Natural killer cell treated with Interleukin-12 subunit alpha and Interleukin-12 subunit beta and Interleukin-15 and Interleukin-18, amount 100 ng/mL, for 72 hours (primary cell): ENCODE data around the gene POU2F2. TPM values are rescaled to one million over a fixed set of nuclear protein-coding genes. Genes with fewer than 3 reads are reported as not detected.
A peak's percentile ranks its signal among the peaks of the same experiment; 100 is the strongest.

Experiments
- ATAC-seq, 2 donors: fragments of 150-1000 bp; cut with Tn5 transposase in 1 of 2; sonication (Bioruptor Pico), chemical (Tn5 transposase) in 1 of 2; 2 replicates each; pipeline ENCODE4 v1.10.0; 2021
- DNase-seq: peaks from one replicate; pipeline ENCODE4 v3.0.0; 2022; ENCODE audit warnings: low spot score
- H3K27ac Mint-ChIP-seq, 2 donors: 1 replicate in 1 of 2; 2 replicates in 1 of 2; pipeline ENCODE4 v1.8.0; 2022; ENCODE audit warnings: mixed read lengths in 2 of 2, mild to moderate bottlenecking in 1 of 2, moderate library complexity in 1 of 2
- H3K27me3 Mint-ChIP-seq, 2 donors: 1 replicate in 1 of 2; 2 replicates in 1 of 2; pipeline ENCODE4 v1.8.0; 2022; ENCODE audit warnings: mixed read lengths in 2 of 2
- H3K36me3 Mint-ChIP-seq: one replicate; pipeline ENCODE4 v1.8.0; 2022; ENCODE audit warnings: mixed read lengths
- H3K4me1 Mint-ChIP-seq, 2 donors: 1 replicate in 1 of 2; 2 replicates in 1 of 2; pipeline ENCODE4 v1.8.0; 2022; ENCODE audit warnings: low read depth in 2 of 2, mixed read lengths in 2 of 2, mild to moderate bottlenecking in 1 of 2
- H3K4me3 Mint-ChIP-seq: one replicate; pipeline ENCODE4 v1.8.0; 2022; ENCODE audit warnings: mixed read lengths
- H3K9me3 Mint-ChIP-seq: 2 replicates; pipeline ENCODE4 v1.8.0; 2022; ENCODE audit warnings: mixed read lengths
- total RNA-seq, 2 donors: library from RNA; stranded (reverse); gene quantifications; one replicate each; pipeline ENCODE4 v1.2.3, GENCODE V29; 2022

Gene POU2F2
- total RNA-seq, 2 donors from 2014 or later, result 21.6 to 30.5 TPM

- DNase-seq (no peak), ATAC-seq (no peak)
- no peak overlapping the region for H3K27ac Mint-ChIP-seq
- peaks cover 7 to 8% of the 10 kb centered on the region in 2 donors for H3K4me1 Mint-ChIP-seq
- no peaks in the 10 kb centered on the region for H3K9me3 Mint-ChIP-seq
- H3K36me3 Mint-ChIP-seq, result no peaks in the 10 kb centered on the region
- no peaks in the 10 kb centered on the region for H3K27me3 Mint-ChIP-seq
- H3K4me3 Mint-ChIP-seq, result no peak overlapping the region
These were observed 36.0 kb upstream of the POU2F2 start for GRCh38 chr19:42168206-42168605.

DNA sequence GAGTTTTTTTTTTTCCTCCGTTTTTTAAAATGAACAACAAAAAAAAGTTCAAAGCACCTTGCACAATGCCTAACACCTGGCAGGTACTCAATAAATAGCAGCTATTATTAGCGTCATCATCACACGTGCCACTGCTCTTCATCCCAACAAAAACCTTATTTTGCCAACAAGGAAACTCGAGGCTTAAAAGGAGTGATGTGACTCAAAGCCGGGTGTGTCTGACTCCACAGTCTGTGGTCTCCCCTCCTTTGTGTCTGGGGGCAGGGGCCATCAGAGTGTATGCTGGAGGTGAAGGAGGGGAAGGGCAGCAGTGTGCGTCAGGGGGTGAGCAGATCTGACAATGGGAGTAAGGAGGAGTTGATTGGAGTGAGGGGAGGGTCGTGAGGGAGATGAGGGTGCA is 34.1 kb upstream of the POU2F2 start:
- Mint-ChIP-seq H3K4me1 (peaks cover 15 to 17% of the 10 kb centered on the region in 2 donors), H3K4me3 (no peak overlapping the region), H3K27ac (no peak overlapping the region), H3K27me3 (peaks cover under 1% of the 10 kb centered on the region in 2 donors), H3K9me3 (no peaks in the 10 kb centered on the region), H3K36me3 (no peaks in the 10 kb centered on the region)
- ATAC-seq, result no peak
- no peak for DNase-seq

DNA sequence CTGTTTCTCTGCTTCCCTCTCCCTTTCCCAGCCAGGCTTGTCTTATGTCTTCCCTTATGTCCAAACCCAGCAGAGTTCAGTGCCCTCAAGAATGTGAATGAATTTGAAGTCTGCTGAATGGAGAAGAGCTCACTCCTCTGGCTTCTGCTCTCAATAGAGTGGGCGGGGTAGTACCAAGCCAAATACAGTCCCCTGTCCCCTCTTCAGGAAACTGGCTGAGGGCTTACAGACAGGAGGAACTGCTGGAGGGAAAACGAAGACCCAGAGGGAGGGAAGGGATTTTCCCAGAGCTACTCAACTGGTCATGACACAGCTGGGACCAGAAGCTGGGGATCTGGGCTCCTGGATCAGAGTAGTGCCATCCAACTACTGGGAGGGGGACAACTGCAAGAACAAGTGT is 32.9 kb upstream of the POU2F2 start:
- Mint-ChIP-seq H3K27ac (no peak overlapping the region), H3K36me3 (no peaks in the 10 kb centered on the region), H3K4me1 (peaks cover 26 to 27% of the 10 kb centered on the region in 2 donors), H3K4me3 (no peak overlapping the region), H3K27me3 (peaks cover 7 to 9% of the 10 kb centered on the region in 2 donors), H3K9me3 (no peaks in the 10 kb centered on the region)
- DNase-seq, result peak; percentile 29
- no peak for ATAC-seq

DNA sequence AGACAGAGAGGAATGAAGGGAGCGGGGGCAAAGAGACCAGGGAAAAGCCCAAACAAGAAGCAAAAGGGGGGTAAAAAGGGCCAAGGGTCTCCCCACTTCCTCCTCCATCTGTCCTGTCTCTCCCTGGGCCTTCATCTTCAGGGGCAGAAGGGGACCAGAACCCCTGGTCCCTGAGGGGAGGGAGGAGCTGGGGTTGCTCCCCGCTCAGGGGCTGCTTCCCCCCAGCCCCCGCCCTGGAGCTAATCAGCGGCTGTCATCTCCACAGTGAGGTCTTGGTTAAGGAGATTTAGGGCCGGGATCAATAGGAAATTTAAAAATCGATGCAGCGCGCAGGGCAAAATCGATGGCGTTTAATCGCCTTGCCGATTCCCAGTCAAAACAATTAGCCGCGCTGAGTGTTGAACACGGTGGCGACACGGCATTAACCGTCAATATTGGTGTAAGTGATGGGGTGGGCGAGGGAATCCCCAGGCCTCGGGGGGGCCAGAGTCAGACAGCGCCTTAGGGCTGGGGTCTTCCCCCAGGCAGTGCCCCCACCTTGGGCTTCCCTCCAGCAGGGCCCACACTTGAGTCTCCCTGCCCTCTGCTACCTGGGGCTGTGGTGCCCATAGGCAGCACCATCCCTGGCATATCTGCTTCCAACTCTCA is 29.5 kb upstream of the POU2F2 start:
- no peak overlapping the region for H3K27ac Mint-ChIP-seq
- ATAC-seq (no peak), DNase-seq (no peak)
- peaks cover 9 to 12% of the 10 kb centered on the region in 2 donors for H3K27me3 Mint-ChIP-seq
- H3K4me3 Mint-ChIP-seq, result no peak overlapping the region
- peaks cover 41 to 43% of the 10 kb centered on the region in 2 donors for H3K4me1 Mint-ChIP-seq
- no peaks in the 10 kb centered on the region for H3K36me3 Mint-ChIP-seq
- H3K9me3 Mint-ChIP-seq, result no peaks in the 10 kb centered on the region

DNA sequence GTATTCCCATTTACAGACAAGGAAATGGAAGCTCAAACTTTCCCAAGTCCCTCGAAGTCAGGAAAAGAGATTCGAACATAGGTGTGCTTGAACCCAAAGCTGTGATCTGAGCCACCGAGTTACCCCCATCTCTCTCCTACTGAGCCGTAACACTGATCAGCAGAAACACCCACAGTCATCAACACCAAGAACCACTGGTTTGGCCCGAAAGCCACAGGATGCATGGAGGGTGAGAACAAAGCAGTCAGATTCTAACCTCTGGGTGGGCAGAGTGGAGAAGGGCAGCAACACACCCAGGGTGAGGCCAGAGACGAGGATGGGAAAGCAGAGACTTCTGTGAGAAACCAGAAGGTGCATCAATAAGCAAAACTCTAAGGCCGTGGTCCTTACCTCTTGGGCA is 27.7 kb upstream of the POU2F2 start:
- peak; percentile 80 to 91 for ATAC-seq
- peaks cover 9 to 16% of the 10 kb centered on the region in 2 donors for H3K27me3 Mint-ChIP-seq
- no peak for DNase-seq
- H3K9me3 Mint-ChIP-seq, result no peaks in the 10 kb centered on the region
- H3K27ac Mint-ChIP-seq, result no peak overlapping the region
- H3K4me3 Mint-ChIP-seq, result peak overlapping the region; percentile 68
- peaks cover 39 to 40% of the 10 kb centered on the region in 2 donors for H3K4me1 Mint-ChIP-seq
- H3K36me3 Mint-ChIP-seq, result no peaks in the 10 kb centered on the region

DNA sequence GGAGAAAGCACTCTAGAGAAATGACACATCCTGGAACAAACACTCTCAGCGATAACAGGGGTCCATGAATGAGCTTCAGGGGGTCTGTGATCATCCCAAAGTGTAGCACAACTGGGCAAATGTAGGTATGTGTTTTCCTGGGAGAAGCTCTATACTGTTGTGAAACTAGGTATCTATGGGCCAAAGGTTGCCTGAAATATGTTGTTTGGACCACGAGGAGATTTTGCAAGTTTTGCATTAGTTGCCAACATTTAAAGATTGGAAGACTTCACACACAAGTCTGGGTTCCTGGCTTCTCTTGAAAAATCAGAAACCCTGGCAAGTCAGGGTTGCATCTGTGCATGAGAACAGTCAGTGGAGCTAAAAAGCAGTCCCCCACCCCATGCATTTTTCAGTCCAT is 26.7 kb upstream of the POU2F2 start:
- Mint-ChIP-seq H3K4me3 (no peak overlapping the region), H3K36me3 (no peaks in the 10 kb centered on the region), H3K27me3 (peaks cover 9 to 21% of the 10 kb centered on the region in 2 donors), H3K4me1 (peaks cover 46 to 49% of the 10 kb centered on the region in 2 donors), H3K9me3 (no peaks in the 10 kb centered on the region), H3K27ac (no peak overlapping the region)
- DNase-seq (no peak), ATAC-seq (no peak)

DNA sequence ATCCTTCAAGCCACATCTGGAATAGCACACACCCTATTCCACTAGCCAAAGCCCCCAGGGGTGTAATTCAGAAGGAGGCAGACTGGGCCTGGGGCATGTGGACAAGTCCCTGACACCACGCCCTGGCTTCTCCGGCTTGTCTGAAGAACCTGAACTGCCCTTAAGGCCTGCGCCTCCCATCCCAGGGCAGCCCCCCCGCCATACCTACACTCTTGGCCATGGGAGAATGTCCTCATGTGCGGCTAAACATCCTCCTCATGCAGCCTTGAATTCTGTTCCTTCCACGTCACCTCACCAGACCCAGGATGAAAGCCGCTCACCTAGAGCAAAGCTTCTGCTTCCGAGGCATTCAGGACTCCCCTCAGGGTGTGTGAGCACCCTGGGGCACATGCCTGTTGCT is 24.3 kb upstream of the POU2F2 start:
- peaks cover 9 to 25% of the 10 kb centered on the region in 2 donors for H3K27me3 Mint-ChIP-seq
- no peaks in the 10 kb centered on the region for H3K9me3 Mint-ChIP-seq
- no peak for ATAC-seq
- no peak overlapping the region for H3K4me3 Mint-ChIP-seq
- H3K36me3 Mint-ChIP-seq, result no peaks in the 10 kb centered on the region
- peaks cover 43 to 44% of the 10 kb centered on the region in 2 donors for H3K4me1 Mint-ChIP-seq
- no peak overlapping the region for H3K27ac Mint-ChIP-seq
- DNase-seq, result no peak

- H3K36me3 Mint-ChIP-seq, result no peaks in the 10 kb centered on the region
- peaks cover 3 to 20% of the 10 kb centered on the region in 2 donors for H3K27me3 Mint-ChIP-seq
- no peak for ATAC-seq
- H3K4me1 Mint-ChIP-seq, result peaks cover 36 to 37% of the 10 kb centered on the region in 2 donors
- H3K27ac Mint-ChIP-seq, result no peak overlapping the region
- H3K9me3 Mint-ChIP-seq, result no peaks in the 10 kb centered on the region
- H3K4me3 Mint-ChIP-seq, result no peak overlapping the region
- DNase-seq, result no peak
These were observed 23.6 kb upstream of the POU2F2 start for GRCh38 chr19:42155796-42156195.

DNA sequence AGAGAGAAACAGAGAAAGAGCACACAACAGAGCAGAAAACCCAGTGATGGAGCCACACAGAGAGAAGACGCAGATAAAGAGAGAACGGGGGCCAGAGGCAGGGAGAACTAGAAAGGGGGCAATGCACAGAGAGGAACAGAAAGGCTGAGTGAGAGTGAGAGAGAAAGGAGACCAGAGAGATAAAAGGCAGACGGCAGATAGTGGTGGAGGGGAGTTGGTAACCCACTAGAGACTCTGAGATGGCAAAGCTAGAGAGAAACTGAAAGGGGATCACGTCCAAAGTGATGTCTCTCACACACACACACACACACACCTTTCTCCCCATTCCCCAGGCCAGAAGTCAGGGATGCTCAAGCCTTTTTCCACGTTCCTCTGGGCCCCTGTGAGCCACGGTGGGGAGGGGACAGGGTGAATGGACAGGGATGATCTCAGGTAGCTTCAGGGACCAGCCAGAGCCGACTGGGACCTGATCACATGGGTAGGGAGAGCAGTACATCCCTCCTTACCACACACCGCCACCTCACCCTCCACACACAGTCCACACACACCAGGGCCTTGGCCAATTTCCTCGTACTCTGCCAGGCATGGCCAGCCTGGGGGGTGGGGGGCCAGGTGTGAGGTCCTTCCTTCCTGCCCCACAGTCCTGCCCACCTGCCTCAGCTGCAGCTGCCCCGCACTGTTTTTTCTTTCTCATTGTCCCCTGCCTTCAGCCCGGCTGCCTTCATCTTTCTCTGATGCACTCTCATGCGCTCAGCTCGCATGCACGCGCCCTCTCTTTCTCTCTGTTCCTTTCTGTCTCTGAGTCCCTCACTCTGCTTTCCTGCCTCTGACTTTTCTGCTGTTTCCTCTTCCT is 22.5 kb upstream of the POU2F2 start:
- ATAC-seq, result peak; percentile 45 to 72
- Mint-ChIP-seq H3K4me3 (peak overlapping the region; percentile 30), H3K4me1 (peaks cover 25 to 27% of the 10 kb centered on the region in 2 donors)

GRCh38 chr19:42153672-42154433 is 21.6 kb upstream of the POU2F2 start:
- Mint-ChIP-seq H3K27ac (peak overlapping the region in 1 of 2 donors; percentile 19), H3K9me3 (no peaks in the 10 kb centered on the region), H3K27me3 (peaks cover 10 to 22% of the 10 kb centered on the region in 2 donors), H3K36me3 (no peaks in the 10 kb centered on the region), H3K4me1 (peaks cover 24 to 29% of the 10 kb centered on the region in 2 donors), H3K4me3 (peak overlapping the region; percentile 1)
- ATAC-seq, result no peak
- DNase-seq, result no peak

More for the DNA sequence above, 22.5 kb upstream of the POU2F2 start:
- Mint-ChIP-seq H3K9me3 (no peaks in the 10 kb centered on the region), H3K36me3 (no peaks in the 10 kb centered on the region), H3K27ac (peak overlapping the region in 1 of 2 donors; percentile 19), H3K27me3 (peaks cover 1 to 19% of the 10 kb centered on the region in 2 donors)
- DNase-seq, result no peak

DNA sequence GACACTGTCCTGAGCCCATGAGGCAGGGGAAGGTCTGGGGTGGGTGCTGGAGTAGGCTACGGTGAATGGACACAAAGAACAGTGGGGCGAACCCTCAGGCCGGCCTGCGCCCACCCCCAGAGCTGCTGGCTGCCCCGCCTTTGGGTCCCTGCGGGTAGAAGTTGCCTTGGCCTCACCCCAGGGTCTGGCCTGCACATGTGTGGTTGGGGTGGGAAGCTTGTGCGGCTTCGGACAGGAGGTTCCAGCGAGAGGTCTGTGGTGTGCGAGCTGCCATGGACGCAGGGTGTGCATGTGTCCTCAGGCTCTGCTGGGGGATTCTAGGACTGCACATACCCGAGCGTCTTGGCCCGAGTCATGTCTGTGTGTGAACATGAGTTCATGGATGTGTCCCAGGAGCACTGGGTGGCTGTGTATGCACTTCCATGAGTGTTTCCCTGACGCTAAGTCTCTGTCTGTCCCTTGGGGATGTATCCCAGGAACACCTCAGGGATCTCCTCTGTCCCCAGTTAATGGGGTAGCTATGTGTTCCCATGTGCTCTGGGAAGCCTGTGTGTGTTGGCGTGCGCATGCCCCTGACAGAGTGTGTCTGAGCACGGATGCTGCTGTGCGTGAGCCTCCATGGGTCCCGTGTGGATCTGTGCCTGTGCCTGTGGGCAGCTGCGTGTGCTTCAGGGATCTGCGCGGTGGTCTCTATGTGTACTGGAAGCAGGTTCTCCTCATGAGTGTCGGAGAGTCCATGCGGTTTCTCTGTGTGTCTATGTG is 20.8 kb upstream of the POU2F2 start:
- DNase-seq, result no peak
- ATAC-seq, result no peak
- H3K4me1 Mint-ChIP-seq, result peaks cover 21 to 23% of the 10 kb centered on the region in 2 donors

DNA sequence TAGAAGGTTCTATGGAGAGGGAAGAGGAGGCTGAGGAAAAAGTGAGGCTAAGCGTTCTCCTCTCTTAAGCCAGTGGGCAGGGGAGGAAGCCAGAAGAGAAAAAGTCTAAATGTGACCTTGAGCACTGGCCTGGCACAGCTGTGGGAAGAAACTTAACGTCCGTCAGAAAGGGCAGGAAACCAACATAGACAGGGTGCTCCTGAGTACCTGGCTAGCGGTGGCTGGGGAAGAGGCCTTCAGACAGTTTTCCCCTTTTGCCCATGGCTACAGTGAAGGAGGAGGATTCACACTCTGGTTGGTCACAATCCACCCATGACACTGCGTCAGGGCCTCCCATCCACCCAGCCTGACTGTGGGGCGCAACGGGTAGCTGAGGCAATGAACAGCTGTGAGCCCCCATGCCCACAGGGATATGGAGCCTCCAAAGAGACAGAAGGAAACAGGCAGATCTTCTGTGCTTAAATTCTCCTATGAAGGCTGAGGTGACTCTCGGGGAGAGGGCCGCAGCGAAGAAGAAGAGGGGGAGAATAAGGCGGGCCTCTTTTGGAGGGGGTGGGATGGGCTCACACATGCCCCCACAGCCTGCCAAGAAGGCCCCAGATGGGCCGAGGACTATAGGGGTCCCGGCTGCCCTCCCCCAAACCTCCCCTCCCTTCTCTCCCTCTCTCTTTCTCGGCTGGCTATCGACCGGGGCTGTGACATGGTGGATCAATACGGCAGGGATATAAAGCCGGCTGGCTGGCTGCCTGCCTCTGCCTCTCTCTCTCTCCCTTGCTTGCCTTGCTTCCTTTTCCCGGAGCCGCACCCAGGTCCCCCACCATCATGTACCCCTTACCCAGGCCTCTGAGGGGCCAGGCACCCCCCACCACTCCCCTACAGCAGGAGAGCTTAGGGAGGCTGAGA is 19.8 kb upstream of the POU2F2 start:
- Mint-ChIP-seq H3K27me3 (peaks cover 11 to 19% of the 10 kb centered on the region in 2 donors), H3K4me1 (peaks cover 18 to 23% of the 10 kb centered on the region in 2 donors), H3K9me3 (no peaks in the 10 kb centered on the region), H3K27ac (no peak overlapping the region), H3K36me3 (no peaks in the 10 kb centered on the region), H3K4me3 (no peak overlapping the region)
- DNase-seq (no peak), ATAC-seq (no peak)

More for the DNA sequence above, 20.8 kb upstream of the POU2F2 start:
- Mint-ChIP-seq H3K4me3 (no peak overlapping the region), H3K27me3 (peaks cover 11 to 22% of the 10 kb centered on the region in 2 donors), H3K27ac (no peak overlapping the region), H3K9me3 (no peaks in the 10 kb centered on the region), H3K36me3 (no peaks in the 10 kb centered on the region)
